HG03095 (cell line): ENCODE data around the gene CDC5L.

Source experiments
- ATAC-seq: cut with Tn5 transposase; IDR thresholded peaks from one replicate; pipeline ENCODE4 v1.9.1; 2021; ENCODE audit warnings: moderate library complexity; ENCODE audit not compliant: unreplicated experiment

CDC5L gene

GRCh38 chr6:44451803-44452695, 64.5 kb downstream of the CDC5L start:
- ATAC-seq: no peak

DNA sequence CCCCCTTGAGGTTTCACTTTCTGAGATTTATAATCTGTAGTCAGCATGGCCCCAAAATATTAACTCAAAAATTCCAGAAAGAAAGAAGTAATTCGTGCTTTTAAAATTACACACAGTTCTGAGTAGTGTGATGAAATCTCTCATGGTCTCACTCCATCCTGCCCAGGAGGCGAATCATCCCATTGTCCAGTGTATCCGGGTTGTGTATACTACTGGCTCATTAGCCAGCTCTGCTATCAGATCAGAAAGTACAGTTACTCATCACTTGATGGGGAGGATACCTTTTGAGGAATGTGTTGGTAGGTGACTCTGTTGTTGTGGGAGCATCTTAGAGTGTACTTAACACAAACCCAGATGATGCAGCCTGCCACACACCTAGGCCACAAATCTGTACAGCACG, 65.2 kb downstream of the CDC5L start:
- ATAC-seq: no peak

DNA sequence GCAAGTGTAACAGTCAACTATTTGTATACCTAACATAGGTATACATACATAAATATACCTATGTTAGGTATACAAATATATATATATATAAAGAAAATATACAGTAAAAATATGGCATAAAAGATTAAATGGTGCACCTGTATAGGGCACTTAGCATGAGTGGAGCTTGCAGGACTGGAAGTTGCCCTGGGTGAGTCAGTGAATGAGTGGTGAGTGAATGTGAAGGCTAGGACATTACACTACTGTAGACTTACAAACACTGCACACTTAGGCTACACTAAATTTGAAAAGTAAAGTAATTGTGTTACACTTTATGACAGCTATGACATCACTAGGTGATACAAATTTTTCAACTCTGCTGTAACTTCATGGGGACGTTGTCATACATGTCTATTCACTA, 65.6 kb downstream of the CDC5L start:
- ATAC-seq: no peak

- ATAC-seq: no peak
Observed at GRCh38 chr6:44454198-44454597, 66.7 kb downstream of the CDC5L start.

GRCh38 chr6:44456070-44456965, 68.8 kb downstream of the CDC5L start:
- no peak for ATAC-seq

GRCh38 chr6:44456966-44457292, 69.4 kb downstream of the CDC5L start:
- no peak for ATAC-seq

DNA sequence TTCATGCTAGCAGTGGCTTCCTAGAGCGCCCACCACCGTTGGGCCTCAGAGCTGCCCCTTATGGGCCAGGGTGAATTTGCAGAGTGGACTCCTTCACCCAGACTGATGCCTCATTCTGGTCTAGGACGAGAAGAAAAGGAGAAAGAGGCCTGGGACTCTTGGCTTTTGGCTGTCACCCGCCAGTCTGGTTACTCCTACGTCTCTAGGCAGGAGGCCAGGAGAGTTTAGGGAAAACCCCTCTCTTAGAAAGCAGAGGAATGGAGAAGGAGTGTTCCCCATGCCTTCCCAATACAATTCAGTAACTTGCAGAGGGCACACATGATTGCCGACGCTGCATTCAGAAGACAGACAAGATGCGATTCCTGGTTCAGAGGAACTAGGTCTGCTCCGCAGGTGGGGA, 70.1 kb downstream of the CDC5L start:
- no peak for ATAC-seq

DNA sequence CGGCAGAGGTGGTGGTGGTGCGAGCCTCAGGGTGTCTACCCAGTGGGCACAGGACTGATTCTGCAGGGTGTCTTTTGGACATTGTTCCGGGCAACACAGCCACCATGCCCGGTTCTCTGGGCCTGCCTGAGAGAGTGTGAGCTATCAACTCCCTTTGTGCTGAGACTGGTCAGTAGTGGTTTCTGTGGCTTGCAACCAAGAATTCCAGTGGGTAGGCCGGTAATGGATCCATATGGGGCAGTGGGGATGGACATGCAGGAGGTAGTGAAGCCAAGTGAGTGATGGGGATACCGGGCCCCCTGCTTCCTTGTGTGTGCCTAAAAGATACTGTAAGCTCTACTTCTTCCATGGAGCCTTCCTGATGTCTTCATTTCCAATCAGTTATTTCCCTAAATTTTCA, 71.0 kb downstream of the CDC5L start:
- no peak for ATAC-seq

GRCh38 chr6:44462335-44462734, 74.8 kb downstream of the CDC5L start:
- ATAC-seq: no peak

DNA sequence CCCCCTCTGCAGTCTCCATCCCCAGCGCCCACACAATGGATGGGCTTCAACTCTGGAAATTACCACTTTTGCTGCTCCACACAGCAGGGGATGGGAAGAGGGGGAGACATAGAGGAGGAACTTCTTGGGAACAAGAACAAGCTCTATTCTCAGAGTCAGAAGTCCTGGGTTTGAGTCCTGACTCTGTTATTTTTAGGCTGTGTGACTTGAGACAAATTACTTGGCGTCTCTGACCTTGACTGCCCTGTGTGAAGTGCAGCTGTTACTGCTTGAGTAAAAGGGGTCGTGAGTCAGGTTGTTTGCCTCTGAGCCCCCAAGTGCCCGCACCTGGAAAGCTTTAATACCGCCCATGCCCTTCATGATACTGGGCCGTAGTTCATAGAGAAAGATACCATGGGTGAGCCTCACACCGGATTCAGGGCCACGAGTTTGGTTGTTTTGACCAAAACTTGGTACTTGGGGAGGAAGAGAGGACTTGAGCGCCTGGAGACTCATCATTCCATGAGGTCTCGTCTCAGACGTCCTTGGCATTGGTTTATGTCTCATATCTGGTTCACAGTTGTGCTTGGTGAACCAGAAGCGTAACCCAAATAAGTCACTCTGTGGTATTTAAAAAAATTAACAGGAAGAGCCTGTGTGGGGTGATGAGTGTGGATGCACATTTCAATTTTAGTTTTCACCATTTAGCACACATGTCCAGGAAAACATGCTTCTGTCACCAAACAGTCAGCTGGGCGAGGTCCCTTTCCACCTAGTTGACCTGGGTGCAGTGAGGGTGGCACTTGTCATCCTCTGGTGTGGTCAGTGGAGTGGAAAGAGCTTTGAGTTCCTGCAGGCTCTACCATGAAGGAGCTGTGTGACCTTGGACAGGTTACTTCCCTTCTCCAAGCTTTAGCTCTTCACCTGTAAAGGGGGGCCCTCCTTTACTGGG, 75.6 kb downstream of the CDC5L start:
- no peak for ATAC-seq

DNA sequence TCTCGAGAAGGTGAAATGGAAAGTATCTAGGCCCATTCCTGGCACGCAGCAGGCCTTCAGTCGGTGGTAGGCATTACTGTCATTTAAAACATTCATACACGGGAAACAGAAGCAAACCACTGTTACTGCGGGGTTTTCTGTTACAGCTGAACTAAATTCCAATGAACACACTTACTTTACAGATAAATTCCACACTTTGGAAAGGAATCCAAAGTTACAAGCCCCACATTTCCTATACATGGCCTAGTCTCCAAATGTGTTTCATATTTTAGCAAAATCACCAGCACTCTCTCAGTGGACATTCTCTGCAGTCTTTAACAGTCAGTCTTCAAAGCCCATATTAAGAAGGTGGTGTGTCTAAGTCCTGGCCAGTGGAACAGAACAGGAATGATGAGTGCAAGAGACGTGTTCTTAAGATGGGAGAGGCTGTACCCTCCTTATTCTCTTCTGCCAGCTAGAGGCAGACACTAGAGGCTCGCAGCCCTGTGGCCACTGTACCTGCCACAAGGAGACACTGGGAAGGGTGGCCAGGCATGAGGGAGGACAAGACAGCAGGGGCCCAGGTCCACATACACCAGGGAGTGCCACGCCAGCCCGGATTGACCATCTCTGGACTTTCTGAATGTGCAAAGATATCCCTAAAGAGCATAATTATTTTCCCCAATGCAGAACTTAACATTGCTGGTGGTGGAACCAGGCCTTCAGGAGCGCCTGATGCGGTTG, 76.4 kb downstream of the CDC5L start:
- ATAC-seq: no peak

GRCh38 chr6:44464527-44465310, 77.2 kb downstream of the CDC5L start:
- ATAC-seq: no peak

- ATAC-seq: no peak
Observed at GRCh38 chr6:44466955-44467354, 79.4 kb downstream of the CDC5L start.

DNA sequence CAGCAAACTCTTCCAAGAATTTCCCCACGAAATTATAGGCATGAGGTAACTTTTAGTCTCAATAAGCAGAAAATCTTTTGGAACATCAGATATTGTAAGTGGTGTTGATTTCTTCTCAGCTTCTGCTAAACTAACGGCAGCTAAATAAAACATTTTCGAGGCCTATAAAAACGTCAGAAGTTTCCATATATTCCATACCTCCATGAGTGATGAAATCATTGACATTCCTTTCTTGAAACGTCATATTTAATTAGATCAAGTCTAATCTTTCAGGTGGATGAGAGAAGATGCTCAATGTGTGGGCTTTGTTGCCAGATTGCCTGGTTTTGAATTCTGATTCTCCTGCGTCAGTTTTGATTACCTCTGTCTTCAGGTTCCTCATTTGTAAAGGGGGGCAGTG, 81.3 kb downstream of the CDC5L start:
- no peak for ATAC-seq

- no peak for ATAC-seq
Observed at GRCh38 chr6:44470115-44470464, 82.6 kb downstream of the CDC5L start.

DNA sequence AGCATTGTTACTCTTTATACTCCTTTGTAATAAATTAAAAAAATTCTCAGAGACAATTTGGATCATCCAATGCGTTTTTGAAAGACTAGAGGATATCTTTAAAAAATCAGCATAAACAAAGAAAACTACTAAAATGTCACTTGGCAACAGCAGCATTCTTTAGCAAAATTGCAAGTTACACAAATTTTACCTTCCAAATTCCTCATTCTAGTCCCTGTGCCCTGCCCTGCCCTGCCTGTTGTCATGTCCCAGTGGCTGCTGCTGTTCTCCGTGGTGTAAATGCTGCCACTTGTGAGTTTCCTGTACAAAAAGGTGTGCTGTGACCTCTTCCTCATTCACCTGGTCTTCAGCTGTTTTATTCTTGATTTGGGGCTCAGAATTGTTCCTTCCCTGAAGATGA, 83.2 kb downstream of the CDC5L start:
- ATAC-seq: no peak

DNA sequence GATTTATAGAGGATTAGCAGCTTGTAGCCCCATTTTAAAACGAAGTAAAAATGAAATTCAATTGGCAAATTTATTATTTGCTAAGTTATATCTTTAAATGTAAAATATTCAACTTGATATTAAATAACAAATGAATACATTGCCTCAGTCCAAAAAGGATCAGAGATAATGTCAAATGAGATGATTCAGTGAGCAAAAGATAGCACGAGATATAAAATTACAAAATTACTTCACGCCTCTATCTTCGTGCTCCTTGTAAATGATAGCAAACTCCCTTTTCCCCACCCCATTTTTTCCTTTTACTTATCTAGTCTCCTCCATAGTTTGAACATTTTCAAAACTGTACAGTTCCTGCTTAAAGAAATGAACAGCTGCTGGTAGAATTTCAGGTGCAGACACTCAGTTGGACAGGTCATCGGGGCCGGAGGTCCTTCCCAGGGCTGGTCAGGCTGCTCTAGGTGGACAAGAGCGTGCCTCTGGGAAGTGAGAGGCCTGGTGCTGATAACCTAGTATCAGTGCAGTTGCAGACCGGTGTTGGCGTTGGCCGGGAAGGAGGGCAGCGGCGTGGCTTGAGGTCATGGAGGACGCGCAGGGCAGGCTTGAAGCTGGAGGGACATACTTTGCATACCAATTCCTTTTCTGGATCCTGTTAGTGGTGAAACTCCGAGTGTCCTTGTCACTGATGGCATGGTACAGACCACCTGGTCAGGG, 83.9 kb downstream of the CDC5L start:
- no peak for ATAC-seq

DNA sequence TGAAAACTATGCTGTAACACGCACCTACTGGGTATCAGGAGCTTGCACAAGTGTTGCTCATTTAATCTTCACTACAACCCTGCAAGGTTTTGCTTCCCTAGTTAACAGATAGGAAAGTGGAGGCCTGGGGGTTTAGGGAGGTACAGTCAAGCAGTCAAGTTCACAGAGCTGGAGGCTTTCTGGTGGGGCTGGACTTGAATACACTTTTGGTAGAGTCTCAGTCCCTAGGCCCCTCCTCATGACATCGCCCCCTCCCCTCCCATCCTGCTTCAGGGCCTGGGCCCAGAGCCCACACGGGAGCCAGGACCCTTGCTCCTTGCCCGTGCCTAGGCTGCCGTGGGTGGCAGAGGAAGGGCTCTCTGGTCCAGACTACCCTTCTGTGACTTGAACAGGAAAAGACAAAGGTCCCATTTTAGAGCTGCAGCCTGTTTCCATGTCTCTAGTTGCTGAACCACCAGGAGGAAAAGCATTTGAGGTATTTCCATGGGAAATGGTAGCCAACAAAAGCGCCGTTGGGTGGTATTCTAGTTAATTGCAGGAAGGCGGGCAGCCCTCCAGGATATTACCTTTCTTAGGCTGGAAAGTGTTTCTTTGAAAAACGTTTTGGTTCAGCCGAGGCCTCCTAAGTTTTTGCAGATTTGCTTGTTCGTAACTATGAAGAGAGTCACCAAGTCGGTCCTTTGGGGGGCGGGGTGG, 84.9 kb downstream of the CDC5L start:
- no peak for ATAC-seq
